ENCODE data around the gene FASTKD3.

The FASTKD3 gene

GRCh38 chr5:7814816-7815215 is 54.0 kb downstream of the FASTKD3 start:
- Histone ChIP-seq H3K4me1 (ENCODE audit: low read length) (no peaks in the 10 kb centered on the region), H2AFZ (ENCODE audit: low read depth, low read length) (no peak overlapping the region), H3K9me3 (ENCODE audit: insufficient read depth, low read length) (no peaks in the 10 kb centered on the region), H3K9ac (ENCODE audit: low read length) (no peak overlapping the region), H3K79me2 (ENCODE audit: low read length) (no peaks in the 10 kb centered on the region), H3K4me2 (ENCODE audit: low read length) (no peak overlapping the region), H3K27ac (ENCODE audit: low read length) (no peak overlapping the region), H3K4me3 (ENCODE audit: low read length) (no peak overlapping the region), H4K20me1 (ENCODE audit: insufficient read depth, low read length) (no peaks in the 10 kb centered on the region), H3K36me3 (replicated peaks; ENCODE audit: low read depth, low read length) (no peaks in the 10 kb centered on the region), H3K27me3 (ENCODE audit: low read depth, low read length) (no peaks in the 10 kb centered on the region)
- TF ChIP-seq EZH2phosphoT487 (IDR thresholded peaks at IDR 0.05; ENCODE audit: low read depth) (no peak), CTCF (IDR thresholded peaks at IDR 0.05; ENCODE audit: low read depth, low read length) (no peak)

- Histone ChIP-seq H3K9ac (ENCODE audit: low read length) (no peak overlapping the region), H3K4me3 (ENCODE audit: low read length) (no peak overlapping the region), H3K27me3 (ENCODE audit: low read depth, low read length) (no peaks in the 10 kb centered on the region), H2AFZ (ENCODE audit: low read depth, low read length) (no peak overlapping the region), H3K9me3 (ENCODE audit: insufficient read depth, low read length) (no peaks in the 10 kb centered on the region), H3K36me3 (replicated peaks; ENCODE audit: low read depth, low read length) (no peaks in the 10 kb centered on the region), H3K27ac (ENCODE audit: low read length) (no peak overlapping the region), H3K79me2 (ENCODE audit: low read length) (no peaks in the 10 kb centered on the region), H3K4me1 (ENCODE audit: low read length) (no peaks in the 10 kb centered on the region), H4K20me1 (ENCODE audit: insufficient read depth, low read length) (no peaks in the 10 kb centered on the region), H3K4me2 (ENCODE audit: low read length) (no peak overlapping the region)
- TF ChIP-seq CTCF (IDR thresholded peaks at IDR 0.05; ENCODE audit: low read depth, low read length) (no peak), EZH2phosphoT487 (IDR thresholded peaks at IDR 0.05; ENCODE audit: low read depth) (no peak)
Observed at GRCh38 chr5:7813576-7813975, 55.3 kb downstream of the FASTKD3 start.

- Histone ChIP-seq H3K9me3 (ENCODE audit: insufficient read depth, low read length) (no peaks in the 10 kb centered on the region), H2AFZ (ENCODE audit: low read depth, low read length) (no peak overlapping the region), H4K20me1 (ENCODE audit: insufficient read depth, low read length) (no peaks in the 10 kb centered on the region), H3K27ac (ENCODE audit: low read length) (no peak overlapping the region), H3K79me2 (ENCODE audit: low read length) (no peaks in the 10 kb centered on the region), H3K4me2 (ENCODE audit: low read length) (no peak overlapping the region), H3K4me1 (ENCODE audit: low read length) (no peaks in the 10 kb centered on the region), H3K36me3 (replicated peaks; ENCODE audit: low read depth, low read length) (no peaks in the 10 kb centered on the region), H3K4me3 (ENCODE audit: low read length) (no peak overlapping the region), H3K9ac (ENCODE audit: low read length) (no peak overlapping the region), H3K27me3 (ENCODE audit: low read depth, low read length) (no peaks in the 10 kb centered on the region)
- TF ChIP-seq CTCF (IDR thresholded peaks at IDR 0.05; ENCODE audit: low read depth, low read length): no peak
- no peak for TF ChIP-seq EZH2phosphoT487 (IDR thresholded peaks at IDR 0.05; ENCODE audit: low read depth)
Observed at GRCh38 chr5:7813007-7813406, 55.8 kb downstream of the FASTKD3 start.

GRCh38 chr5:7811715-7812114 is 57.1 kb downstream of the FASTKD3 start:
- H3K9me3 ChIP-seq (ENCODE audit: insufficient read depth, low read length): no peaks in the 10 kb centered on the region
- no peaks in the 10 kb centered on the region for H4K20me1 ChIP-seq (ENCODE audit: insufficient read depth, low read length)
- no peaks in the 10 kb centered on the region for H3K27me3 ChIP-seq (ENCODE audit: low read depth, low read length)
- no peak overlapping the region for H3K27ac ChIP-seq (ENCODE audit: low read length)
- H3K4me3 ChIP-seq (ENCODE audit: low read length): no peak overlapping the region
- TF ChIP-seq EZH2phosphoT487 (IDR thresholded peaks at IDR 0.05; ENCODE audit: low read depth): no peak
- no peak for TF ChIP-seq CTCF (IDR thresholded peaks at IDR 0.05; ENCODE audit: low read depth, low read length)
- no peaks in the 10 kb centered on the region for H3K79me2 ChIP-seq (ENCODE audit: low read length)
- no peaks in the 10 kb centered on the region for H3K36me3 ChIP-seq (replicated peaks; ENCODE audit: low read depth, low read length)
- no peak overlapping the region for H2AFZ ChIP-seq (ENCODE audit: low read depth, low read length)
- no peaks in the 10 kb centered on the region for H3K4me1 ChIP-seq (ENCODE audit: low read length)
- no peak overlapping the region for H3K9ac ChIP-seq (ENCODE audit: low read length)
- H3K4me2 ChIP-seq (ENCODE audit: low read length): no peak overlapping the region
